ENCODE data around the gene NHERF2. TPM values are rescaled to one million over a fixed set of nuclear protein-coding genes. Genes with fewer than 3 reads are reported as not detected.

Gene NHERF2
- total and polyA plus RNA-seq, 2 of the 4 experiments (the other 2 are of a cell fraction): 18.6 to 77.8 TPM

DNA sequence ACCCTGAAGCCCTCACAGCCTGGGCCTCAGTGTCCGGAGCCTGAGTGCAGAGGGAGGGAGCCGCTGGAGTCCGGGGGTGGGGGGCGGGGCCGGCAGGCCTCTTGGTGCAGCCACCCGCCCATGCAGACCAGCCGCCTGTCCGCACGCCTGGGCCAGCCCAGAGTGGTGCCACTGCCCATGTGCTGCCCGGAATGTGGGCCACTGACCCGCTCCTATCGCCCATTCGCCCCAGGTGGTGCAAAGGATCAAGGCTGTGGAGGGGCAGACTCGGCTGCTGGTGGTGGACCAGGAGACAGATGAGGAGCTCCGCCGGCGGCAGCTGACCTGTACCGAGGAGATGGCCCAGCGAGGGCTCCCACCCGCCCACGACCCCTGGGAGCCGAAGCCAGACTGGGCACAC, 2.6 kb downstream of the NHERF2 start:
- Histone ChIP-seq H4K8ac (ENCODE audit: low read depth in 2 of 2, low read length in 2 of 2) (no peak overlapping the region), H3K4ac (ENCODE audit: low read depth, low read length) (no peak overlapping the region), H3K4me2 (ENCODE audit: low read depth, low read length) (no peak overlapping the region), H2BK15ac (ENCODE audit: low read depth, low read length) (no peak overlapping the region), H4K20me1 (ENCODE audit: insufficient read depth, low read length) (peaks cover 15% of the 10 kb centered on the region), H3K79me1 (ENCODE audit: low read depth in 1 of 2, low read length in 2 of 2) (peaks cover 11 to 64% of the 10 kb centered on the region in 2 experiments), H3K56ac (ENCODE audit: extremely low read depth, insufficient read depth, low read length) (no peak overlapping the region), H2AK9ac (replicated peaks; ENCODE audit: low read depth, low read length, poor library complexity) (no peak overlapping the region), H3K18ac (ENCODE audit: low read depth, low read length) (no peak overlapping the region), H3K27ac (ENCODE audit: insufficient read depth, low read length) (no peak overlapping the region), H2AFZ (replicated peaks; ENCODE audit: low read length, poor library complexity) (no peak overlapping the region), H4K5ac (ENCODE audit: low read depth, low read length) (no peak overlapping the region), H3K9me3 (ENCODE audit: control insufficient read depth, insufficient read depth, low read length) (no peaks in the 10 kb centered on the region), H3K14ac (replicated peaks; ENCODE audit: low read depth, low read length) (no peak overlapping the region), H2BK120ac (ENCODE audit: low read depth, low read length) (no peak overlapping the region), H3K4me1 (ENCODE audit: control insufficient read depth, insufficient read depth, low read length) (peaks cover 33% of the 10 kb centered on the region), H3K4me3 (ENCODE audit: insufficient read depth, low read depth, low read length) (no peak overlapping the region), H3K9me1 (ENCODE audit: insufficient read depth, low read length) (peaks cover 9% of the 10 kb centered on the region), H3K23ac (ENCODE audit: low read depth, low read length) (no peak overlapping the region), H3K27me3 (ENCODE audit: control insufficient read depth, insufficient read depth, low read length) (no peaks in the 10 kb centered on the region), H2BK5ac (ENCODE audit: low read depth, low read length, poor library complexity, severe bottlenecking) (no peak overlapping the region), H2AK5ac (ENCODE audit: low read depth, low read length) (0 out of 2 replicates have a peak overlapping the region, but pooled peaks have one; percentile 34), H2BK20ac (ENCODE audit: low read depth, low read length) (no peak overlapping the region), H4K91ac (ENCODE audit: insufficient read depth, low read depth, low read length) (no peak overlapping the region), H3K9ac (ENCODE audit: low read depth, low read length) (no peak overlapping the region), H3K36me3 (ENCODE audit: control insufficient read depth, insufficient read depth, low read length) (peaks cover 19% of the 10 kb centered on the region)
- no peak for TF ChIP-seq RAD21 (IDR thresholded peaks at IDR 0.05; ENCODE audit: low read length)
- TF ChIP-seq MAZ (IDR thresholded peaks at IDR 0.05; ENCODE audit: borderline replicate concordance, low read depth, low read length): no peak
- TF ChIP-seq, protein P1, sequence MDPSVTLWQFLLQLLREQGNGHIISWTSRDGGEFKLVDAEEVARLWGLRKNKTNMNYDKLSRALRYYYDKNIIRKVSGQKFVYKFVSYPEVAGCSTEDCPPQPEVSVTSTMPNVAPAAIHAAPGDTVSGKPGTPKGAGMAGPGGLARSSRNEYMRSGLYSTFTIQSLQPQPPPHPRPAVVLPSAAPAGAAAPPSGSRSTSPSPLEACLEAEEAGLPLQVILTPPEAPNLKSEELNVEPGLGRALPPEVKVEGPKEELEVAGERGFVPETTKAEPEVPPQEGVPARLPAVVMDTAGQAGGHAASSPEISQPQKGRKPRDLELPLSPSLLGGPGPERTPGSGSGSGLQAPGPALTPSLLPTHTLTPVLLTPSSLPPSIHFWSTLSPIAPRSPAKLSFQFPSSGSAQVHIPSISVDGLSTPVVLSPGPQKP (IDR thresholded peaks at IDR 0.05; ENCODE audit: borderline replicate concordance, low read depth, low read length): no peak
- no peak for TF ChIP-seq SMC3 (IDR thresholded peaks at IDR 0.05; ENCODE audit: low read depth, low read length)
- no peak for TF ChIP-seq RCOR1 (IDR thresholded peaks at IDR 0.05; ENCODE audit: insufficient replicate concordance, low read length)
- no peak for TF ChIP-seq MAFK (IDR thresholded peaks at IDR 0.05; ENCODE audit: low read depth, low read length)
- no peak for TF ChIP-seq CEBPB (IDR thresholded peaks at IDR 0.05; ENCODE audit: low read depth, low read length)
- TF ChIP-seq BHLHE40 (IDR thresholded peaks at IDR 0.05; ENCODE audit: low read depth, low read length): no peak
- no peak for TF ChIP-seq FOS (IDR thresholded peaks at IDR 0.05; ENCODE audit: low read depth, low read length)
- TF ChIP-seq CHD1 (IDR thresholded peaks at IDR 0.05; ENCODE audit: low read depth, low read length): no peak
- no peak for TF ChIP-seq RFX5 (IDR thresholded peaks at IDR 0.05; ENCODE audit: low read depth, low read length)
- no peak for DNase-seq
- intact Hi-C loops (cut with micrococcal nuclease): no loop called here
- ATAC-seq (ENCODE audit: low read depth): no peak
- no TSS peak for BruUV-seq (replicated peaks)
- in situ Hi-C loops (cut with MboI; ENCODE audit: low sequenced_read_pairs): no loop called here
- WGBS, 2 experiments (ENCODE audit: extremely low coverage in 2 of 2, insufficient read length in 1 of 2): 93% methylated on average over 17 of the region's 22 CpGs; no CpG with 5 or more reads in 1 of the 2 experiments
- dilution Hi-C loops (cut with HindIII; ENCODE audit: low sequenced_read_pairs, unreplicated experiment): no loop called here
- POLR2A ChIA-PET (ENCODE audit: unreplicated experiment): no interaction called here
- CTCF ChIA-PET: no interaction called here
